VCaP (cell line): Measurements from ENCODE around the gene KAZN.

Experiments
- H3K27ac ChIP-seq: fragments of 450-650 bp; 2 replicates; pipeline ENCODE4 v1.5.1; 2017
- CTCF ChIP-seq: fragments of 450-650 bp; conservative IDR thresholded peaks from 2 replicates; pipeline ENCODE4 v1.5.1; 2017; ENCODE audit warnings: mild to moderate bottlenecking, moderate library complexity

Gene KAZN

DNA sequence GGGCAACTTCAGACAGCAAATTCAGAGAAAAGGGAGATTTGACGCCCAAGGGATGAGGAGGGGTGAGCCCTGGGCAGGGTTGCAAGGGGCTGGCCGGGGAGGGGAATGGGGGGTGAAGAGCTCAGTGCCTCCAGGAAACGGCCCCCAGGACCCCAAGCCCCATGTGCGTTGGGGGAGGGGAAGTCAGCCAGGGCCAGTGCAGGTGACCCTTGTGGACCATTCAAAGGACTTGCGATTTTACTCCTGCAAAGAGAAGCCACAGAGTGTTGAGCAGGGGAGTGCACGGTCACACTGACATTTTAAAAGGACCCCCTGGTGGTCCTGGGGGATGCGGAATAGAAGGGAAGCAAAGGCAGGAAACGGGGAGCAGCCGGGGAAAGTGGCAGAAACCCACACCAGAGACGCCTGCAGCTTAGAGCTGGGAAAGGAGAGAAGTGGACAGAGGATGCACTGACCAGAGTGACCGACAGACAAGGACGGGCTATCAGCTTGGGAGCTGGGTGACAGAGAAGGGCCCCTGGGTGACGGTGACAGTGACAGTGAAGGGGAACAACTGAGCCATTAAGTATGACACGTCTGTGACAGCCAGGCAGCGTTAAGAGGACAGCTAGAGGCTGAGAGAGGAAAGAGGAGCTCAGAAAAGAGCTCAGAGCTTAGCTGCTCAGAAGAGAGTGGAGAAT lies 501.1 kb downstream of the KAZN start:
- H3K27ac ChIP-seq = no peak overlapping the region
- no peak for TF ChIP-seq CTCF

DNA sequence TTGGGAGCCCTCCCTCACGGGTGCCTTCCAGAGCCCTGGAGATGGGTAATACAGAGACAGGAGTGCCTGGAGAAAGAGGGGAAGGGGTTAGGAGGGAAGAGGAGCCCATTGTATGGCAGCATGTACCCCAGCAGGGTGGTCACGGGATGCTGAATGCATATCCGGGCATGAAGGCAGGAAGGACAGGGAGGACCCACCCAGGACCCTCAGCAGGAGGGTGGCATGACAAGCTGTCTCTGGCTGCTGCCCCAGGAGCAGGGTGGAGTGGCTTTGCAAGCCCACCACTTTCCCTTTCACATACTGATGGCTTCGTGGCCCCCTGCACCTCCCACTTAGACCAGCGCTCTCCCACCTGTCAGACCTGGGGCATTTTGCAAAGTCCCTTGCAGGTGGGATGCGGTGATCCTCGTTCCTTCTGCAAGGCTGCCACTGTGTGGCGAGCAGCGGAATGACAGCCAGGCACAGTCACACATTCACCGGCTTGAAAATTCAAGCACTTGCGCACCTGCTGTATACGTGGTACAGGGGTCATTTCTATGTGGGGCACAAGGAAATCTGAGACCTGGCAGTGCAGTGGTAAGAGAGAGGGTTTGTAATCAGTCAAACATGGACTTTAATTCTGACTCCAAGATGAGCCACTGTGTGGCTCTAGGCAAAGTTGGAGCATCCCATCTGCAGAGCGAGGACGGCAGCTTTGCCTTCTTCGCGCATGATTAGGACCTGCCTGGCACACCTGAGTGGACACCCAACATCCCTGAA lies 501.8 kb downstream of the KAZN start:
- peak; percentile 93 for TF ChIP-seq CTCF
- no peak overlapping the region for H3K27ac ChIP-seq

DNA sequence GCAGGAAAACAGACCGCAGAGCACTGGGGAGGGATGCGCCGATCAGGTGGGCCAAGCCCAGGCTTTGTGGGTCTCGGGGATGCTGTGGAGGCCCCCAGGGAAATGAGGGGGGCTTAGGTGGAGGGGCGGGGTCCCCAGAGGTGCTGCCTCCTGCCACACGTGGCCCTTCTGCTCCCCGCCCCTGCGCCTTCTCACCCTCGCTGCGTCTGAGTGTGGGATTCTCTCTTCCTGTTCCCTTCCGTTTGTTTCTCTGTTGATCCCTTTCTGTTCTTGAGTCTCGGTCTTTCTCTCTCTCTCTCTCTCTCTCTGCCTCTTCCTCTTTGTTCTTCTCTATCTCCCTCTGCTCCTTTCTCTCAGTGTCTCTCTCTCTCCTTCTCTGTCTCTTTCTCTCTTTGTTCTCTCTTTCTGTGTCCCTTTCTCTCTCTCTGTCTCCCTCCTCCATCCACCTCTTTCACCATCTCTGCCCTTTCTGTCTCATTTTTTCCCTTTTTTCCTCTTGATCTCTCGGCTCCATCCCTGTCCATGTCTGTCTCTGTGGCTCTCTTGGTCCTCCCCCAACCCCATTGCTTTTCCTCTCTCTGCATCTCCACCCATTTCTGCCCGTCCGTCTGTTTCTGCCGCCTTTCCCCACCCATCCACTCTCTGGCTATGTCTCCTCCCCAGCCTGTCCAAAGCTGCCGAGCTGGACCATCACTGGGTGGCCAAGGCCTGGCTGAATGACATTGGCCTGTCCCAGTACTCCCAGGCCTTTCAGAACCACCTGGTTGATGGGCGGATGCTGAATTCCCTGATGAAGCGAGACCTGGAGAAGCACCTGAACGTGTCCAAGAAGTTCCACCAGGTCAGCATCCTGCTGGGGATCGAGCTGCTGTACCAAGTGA lies 502.6 kb downstream of the KAZN start:
- no peak overlapping the region for H3K27ac ChIP-seq
- TF ChIP-seq CTCF = no peak

- TF ChIP-seq CTCF = no peak
- H3K27ac ChIP-seq = no peak overlapping the region
Observed at GRCh38 chr1:15101801-15102200, 503.3 kb downstream of the KAZN start.

- no peak for TF ChIP-seq CTCF
- no peak overlapping the region for H3K27ac ChIP-seq
Observed at GRCh38 chr1:15102646-15103045, 504.2 kb downstream of the KAZN start.

DNA sequence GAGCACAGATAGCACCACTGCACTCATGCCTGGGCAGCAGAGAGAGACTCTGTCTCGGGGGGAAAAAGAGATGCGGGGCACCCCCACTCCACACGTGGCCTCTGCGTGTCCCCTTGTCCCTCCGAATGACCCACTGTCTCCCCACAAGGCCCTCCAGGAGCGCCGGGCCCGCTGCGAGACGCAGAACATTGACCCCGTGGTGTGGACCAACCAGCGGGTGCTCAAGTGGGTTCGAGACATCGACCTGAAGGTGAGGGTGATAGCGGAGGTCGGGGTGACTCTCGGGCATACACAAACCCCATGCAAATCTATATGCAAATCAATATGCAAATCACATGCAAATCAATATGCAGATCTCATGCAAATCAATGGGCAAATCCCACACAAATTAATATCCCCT lies 504.7 kb downstream of the KAZN start:
- TF ChIP-seq CTCF = no peak
- no peak overlapping the region for H3K27ac ChIP-seq

DNA sequence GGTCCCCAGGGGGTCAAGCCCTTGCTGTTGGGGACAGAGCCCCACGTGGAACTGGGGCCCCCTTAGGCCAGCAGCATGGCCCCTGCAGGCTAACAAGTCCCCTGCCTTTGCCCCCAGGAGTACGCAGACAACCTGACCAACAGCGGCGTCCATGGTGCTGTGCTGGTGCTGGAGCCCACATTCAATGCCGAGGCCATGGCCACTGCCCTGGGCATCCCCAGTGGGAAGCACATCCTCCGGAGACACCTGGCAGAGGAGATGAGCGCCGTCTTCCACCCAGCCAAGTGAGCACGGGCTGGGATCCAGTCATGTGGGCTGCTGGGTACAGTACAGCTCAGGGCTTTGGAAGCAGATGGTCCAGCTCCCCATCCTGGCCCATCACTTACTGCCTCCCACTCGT lies 505.4 kb downstream of the KAZN start:
- H3K27ac ChIP-seq = no peak overlapping the region
- no peak for TF ChIP-seq CTCF
